HCT116 (cell line): ENCODE results near the gene TAS1R1.

Experiments
- CBX3 ChIP-seq: IDR thresholded peaks from 2 replicates; pipeline ENCODE4 v1.6.1; 2012; ENCODE audit warnings: low read depth
- EZH2 ChIP-seq: fragments of 200-600 bp; sonication (generic); IDR thresholded peaks from 2 replicates; pipeline ENCODE4 v1.6.1; 2017; ENCODE audit warnings: antibody characterized with exemption, mixed run types
- JUND ChIP-seq: IDR thresholded peaks from 2 replicates; pipeline ENCODE4 v1.6.1; 2012
- POLR2A ChIP-seq: IDR thresholded peaks from 2 replicates; pipeline ENCODE4 v1.7.0; 2011; ENCODE audit warnings: borderline replicate concordance; ENCODE audit not compliant: insufficient read depth, insufficient read length; ENCODE audit errors: extremely low read depth
- POLR2AphosphoS5 ChIP-seq: IDR thresholded peaks from 2 replicates; pipeline ENCODE4 v1.6.1; 2011; ENCODE audit warnings: mild to moderate bottlenecking, low read depth, low read length, moderate library complexity
- SP1 ChIP-seq: IDR thresholded peaks from 2 replicates; pipeline ENCODE4 v1.6.1; 2012; ENCODE audit warnings: low read depth
- YY1 ChIP-seq: IDR thresholded peaks from 2 replicates; pipeline ENCODE4 v1.6.1; 2011; ENCODE audit warnings: low read length, low read depth, moderate library complexity, mild to moderate bottlenecking; ENCODE audit not compliant: insufficient replicate concordance; ENCODE audit errors: extremely low read depth
- ZNF274 ChIP-seq: fragments of 200-500 bp; sonication (Bioruptor generic); IDR thresholded peaks from 2 replicates; pipeline ENCODE4 v1.6.1; 2014; ENCODE audit warnings: mild to moderate bottlenecking, low read depth, low read length, inconsistent platforms
- TF ChIP-seq, protein P1 (sequence below), 3 experiments: fragments of 200-600 bp in 1 of 3; sonication (generic) in 1 of 3; IDR thresholded peaks in 2 of 3; conservative IDR thresholded peaks in 1 of 3; 2 replicates each; pipeline ENCODE4 v1.5.1; 2012 to 2017; ENCODE audit warnings: low read depth in 2 of 3, low read length in 2 of 3, antibody characterized with exemption in 1 of 3, borderline replicate concordance in 1 of 3, control low read depth in 1 of 3, mild to moderate bottlenecking in 1 of 3, mixed read lengths in 1 of 3, mixed run types in 1 of 3, moderate library complexity in 1 of 3; ENCODE audit not compliant: insufficient read depth in 1 of 3
- TF ChIP-seq, protein P2 (sequence below): IDR thresholded peaks from 2 replicates; pipeline ENCODE4 v1.6.1; 2012; ENCODE audit warnings: low read depth
- TF ChIP-seq, protein P3 (sequence below): IDR thresholded peaks from 2 replicates; pipeline ENCODE4 v1.6.1; 2012

DNA sequence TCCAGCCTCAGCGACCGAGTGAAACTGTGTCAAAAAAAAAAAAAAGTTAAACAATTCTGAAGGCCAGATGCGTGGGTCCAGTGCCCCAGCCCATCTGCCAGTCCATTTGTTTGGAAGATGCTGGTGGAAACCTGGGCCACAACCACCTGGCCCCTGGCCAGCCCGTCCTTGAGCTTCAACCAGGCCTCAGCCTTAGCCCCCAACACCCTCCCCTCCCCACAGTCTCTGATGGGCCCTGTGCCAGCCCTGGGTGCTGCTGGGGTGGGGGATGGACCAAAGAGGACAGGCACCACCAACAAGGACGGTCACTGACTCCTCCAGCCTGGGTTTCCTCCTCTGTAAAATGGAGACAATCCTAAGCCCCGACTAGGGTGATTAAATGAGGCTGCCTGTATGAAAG lies 44.1 kb upstream of the TAS1R1 start:
- TF ChIP-seq YY1 = no peak
- no peak for TF ChIP-seq CBX3
- TF ChIP-seq, protein P1, sequence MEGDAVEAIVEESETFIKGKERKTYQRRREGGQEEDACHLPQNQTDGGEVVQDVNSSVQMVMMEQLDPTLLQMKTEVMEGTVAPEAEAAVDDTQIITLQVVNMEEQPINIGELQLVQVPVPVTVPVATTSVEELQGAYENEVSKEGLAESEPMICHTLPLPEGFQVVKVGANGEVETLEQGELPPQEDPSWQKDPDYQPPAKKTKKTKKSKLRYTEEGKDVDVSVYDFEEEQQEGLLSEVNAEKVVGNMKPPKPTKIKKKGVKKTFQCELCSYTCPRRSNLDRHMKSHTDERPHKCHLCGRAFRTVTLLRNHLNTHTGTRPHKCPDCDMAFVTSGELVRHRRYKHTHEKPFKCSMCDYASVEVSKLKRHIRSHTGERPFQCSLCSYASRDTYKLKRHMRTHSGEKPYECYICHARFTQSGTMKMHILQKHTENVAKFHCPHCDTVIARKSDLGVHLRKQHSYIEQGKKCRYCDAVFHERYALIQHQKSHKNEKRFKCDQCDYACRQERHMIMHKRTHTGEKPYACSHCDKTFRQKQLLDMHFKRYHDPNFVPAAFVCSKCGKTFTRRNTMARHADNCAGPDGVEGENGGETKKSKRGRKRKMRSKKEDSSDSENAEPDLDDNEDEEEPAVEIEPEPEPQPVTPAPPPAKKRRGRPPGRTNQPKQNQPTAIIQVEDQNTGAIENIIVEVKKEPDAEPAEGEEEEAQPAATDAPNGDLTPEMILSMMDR (IDR thresholded peaks at IDR 0.05 in 2 of 3, conservative IDR thresholded peaks at IDR 0.05 in 1 of 3; ENCODE audit: borderline replicate concordance in 1 of 3, insufficient read depth in 1 of 3, low read depth in 2 of 3, low read length in 2 of 3) = no peak
- no peak for TF ChIP-seq EZH2
- TF ChIP-seq ZNF274 = no peak
- TF ChIP-seq, protein P2, sequence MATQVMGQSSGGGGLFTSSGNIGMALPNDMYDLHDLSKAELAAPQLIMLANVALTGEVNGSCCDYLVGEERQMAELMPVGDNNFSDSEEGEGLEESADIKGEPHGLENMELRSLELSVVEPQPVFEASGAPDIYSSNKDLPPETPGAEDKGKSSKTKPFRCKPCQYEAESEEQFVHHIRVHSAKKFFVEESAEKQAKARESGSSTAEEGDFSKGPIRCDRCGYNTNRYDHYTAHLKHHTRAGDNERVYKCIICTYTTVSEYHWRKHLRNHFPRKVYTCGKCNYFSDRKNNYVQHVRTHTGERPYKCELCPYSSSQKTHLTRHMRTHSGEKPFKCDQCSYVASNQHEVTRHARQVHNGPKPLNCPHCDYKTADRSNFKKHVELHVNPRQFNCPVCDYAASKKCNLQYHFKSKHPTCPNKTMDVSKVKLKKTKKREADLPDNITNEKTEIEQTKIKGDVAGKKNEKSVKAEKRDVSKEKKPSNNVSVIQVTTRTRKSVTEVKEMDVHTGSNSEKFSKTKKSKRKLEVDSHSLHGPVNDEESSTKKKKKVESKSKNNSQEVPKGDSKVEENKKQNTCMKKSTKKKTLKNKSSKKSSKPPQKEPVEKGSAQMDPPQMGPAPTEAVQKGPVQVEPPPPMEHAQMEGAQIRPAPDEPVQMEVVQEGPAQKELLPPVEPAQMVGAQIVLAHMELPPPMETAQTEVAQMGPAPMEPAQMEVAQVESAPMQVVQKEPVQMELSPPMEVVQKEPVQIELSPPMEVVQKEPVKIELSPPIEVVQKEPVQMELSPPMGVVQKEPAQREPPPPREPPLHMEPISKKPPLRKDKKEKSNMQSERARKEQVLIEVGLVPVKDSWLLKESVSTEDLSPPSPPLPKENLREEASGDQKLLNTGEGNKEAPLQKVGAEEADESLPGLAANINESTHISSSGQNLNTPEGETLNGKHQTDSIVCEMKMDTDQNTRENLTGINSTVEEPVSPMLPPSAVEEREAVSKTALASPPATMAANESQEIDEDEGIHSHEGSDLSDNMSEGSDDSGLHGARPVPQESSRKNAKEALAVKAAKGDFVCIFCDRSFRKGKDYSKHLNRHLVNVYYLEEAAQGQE = no peak
- TF ChIP-seq, protein P3, sequence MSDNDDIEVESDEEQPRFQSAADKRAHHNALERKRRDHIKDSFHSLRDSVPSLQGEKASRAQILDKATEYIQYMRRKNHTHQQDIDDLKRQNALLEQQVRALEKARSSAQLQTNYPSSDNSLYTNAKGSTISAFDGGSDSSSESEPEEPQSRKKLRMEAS = no peak
- no peak for TF ChIP-seq POLR2AphosphoS5
- no peak for TF ChIP-seq POLR2A
- TF ChIP-seq SP1 = no peak
- TF ChIP-seq JUND = no peak
